GM23338 (cell line): ENCODE measurements around the gene PHF20.

Experiments used
- CTCF ChIP-seq, 2 experiments: fragments of 200-600 bp in 1 of 2; sonication (generic) in 1 of 2; conservative IDR thresholded peaks; 2 replicates each; pipeline versions ENCODE4 v1.5.1 to v1.6.1; 2016 to 2017; ENCODE audit warnings: antibody characterized with exemption in 2 of 2, low read depth in 2 of 2, mild to moderate bottlenecking in 2 of 2, moderate library complexity in 1 of 2
- EZH2 ChIP-seq: fragments of 200-600 bp; sonication (generic); IDR thresholded peaks from one replicate; pipeline ENCODE4 v1.8.0; 2017; ENCODE audit warnings: antibody characterized with exemption, mild to moderate bottlenecking, low read depth; ENCODE audit not compliant: unreplicated experiment
- EZH2phosphoT487 ChIP-seq: fragments of 200-600 bp; sonication (generic); IDR thresholded peaks from one replicate; pipeline ENCODE4 v1.8.1; 2018; ENCODE audit warnings: antibody characterized with exemption; ENCODE audit not compliant: unreplicated experiment
- POLR2AphosphoS5 ChIP-seq: IDR thresholded peaks from 2 replicates; pipeline ENCODE4 v1.6.1; 2016; ENCODE audit warnings: antibody characterized with exemption, low read depth
- STAT1 ChIP-seq: IDR thresholded peaks from one replicate; pipeline ENCODE4 v1.6.1; 2016; ENCODE audit warnings: antibody characterized with exemption; ENCODE audit not compliant: unreplicated experiment
- TF ChIP-seq, protein P1 (sequence below): IDR thresholded peaks from one replicate; pipeline ENCODE4 v1.6.1; 2018; ENCODE audit warnings: antibody characterized with exemption; ENCODE audit not compliant: unreplicated experiment

DNA sequence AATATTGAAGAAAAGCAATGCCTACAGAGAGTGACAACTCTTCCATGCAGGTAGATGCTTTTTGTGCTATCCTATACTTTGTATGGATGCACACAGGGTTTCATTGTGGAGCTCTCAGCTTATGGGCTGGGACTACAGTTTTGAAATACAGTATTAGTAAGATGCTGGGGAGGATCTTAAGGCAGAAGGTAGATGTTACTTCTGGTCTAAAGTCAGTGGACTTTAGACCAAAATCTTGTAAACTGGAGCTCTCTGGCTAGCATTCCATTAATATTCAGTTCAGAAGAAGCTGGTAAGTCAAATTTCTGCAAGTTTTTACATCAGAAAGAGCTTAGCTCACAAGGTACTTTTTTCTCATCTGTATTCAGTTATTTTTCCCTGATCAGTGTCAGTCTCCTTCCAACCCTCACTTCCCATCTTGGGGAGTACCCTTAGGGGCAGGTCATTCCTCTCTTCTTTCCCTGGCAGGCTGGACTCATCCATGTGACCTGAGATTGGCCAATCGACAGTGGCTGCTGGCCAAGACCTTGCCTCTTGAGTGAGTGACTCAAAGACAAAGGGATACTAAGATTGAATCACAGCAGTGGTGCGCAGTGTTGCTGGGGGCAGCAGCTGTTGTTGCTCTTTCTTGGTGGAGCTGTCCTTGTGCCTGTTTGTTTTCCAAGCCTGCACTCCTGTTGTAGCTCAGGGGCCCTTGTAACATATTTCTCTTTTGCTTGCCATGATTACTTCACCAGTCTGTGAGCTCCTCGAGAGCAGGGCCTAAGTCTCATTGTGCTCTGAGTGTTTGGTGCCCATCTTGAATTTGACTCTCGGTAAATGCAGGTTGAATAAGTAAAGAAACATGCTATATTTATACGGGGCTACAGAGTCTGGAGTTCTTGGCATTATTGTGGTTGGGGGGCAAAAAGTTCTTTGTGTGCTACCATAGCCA is 2.8 kb upstream of the PHF20 start:
- TF ChIP-seq CTCF (conservative IDR thresholded peaks at IDR 0.05; ENCODE audit: low read depth in 2 of 2), result no peak
- TF ChIP-seq EZH2, result no peak
- TF ChIP-seq POLR2AphosphoS5, result peak; percentile 86
- TF ChIP-seq, protein P1, sequence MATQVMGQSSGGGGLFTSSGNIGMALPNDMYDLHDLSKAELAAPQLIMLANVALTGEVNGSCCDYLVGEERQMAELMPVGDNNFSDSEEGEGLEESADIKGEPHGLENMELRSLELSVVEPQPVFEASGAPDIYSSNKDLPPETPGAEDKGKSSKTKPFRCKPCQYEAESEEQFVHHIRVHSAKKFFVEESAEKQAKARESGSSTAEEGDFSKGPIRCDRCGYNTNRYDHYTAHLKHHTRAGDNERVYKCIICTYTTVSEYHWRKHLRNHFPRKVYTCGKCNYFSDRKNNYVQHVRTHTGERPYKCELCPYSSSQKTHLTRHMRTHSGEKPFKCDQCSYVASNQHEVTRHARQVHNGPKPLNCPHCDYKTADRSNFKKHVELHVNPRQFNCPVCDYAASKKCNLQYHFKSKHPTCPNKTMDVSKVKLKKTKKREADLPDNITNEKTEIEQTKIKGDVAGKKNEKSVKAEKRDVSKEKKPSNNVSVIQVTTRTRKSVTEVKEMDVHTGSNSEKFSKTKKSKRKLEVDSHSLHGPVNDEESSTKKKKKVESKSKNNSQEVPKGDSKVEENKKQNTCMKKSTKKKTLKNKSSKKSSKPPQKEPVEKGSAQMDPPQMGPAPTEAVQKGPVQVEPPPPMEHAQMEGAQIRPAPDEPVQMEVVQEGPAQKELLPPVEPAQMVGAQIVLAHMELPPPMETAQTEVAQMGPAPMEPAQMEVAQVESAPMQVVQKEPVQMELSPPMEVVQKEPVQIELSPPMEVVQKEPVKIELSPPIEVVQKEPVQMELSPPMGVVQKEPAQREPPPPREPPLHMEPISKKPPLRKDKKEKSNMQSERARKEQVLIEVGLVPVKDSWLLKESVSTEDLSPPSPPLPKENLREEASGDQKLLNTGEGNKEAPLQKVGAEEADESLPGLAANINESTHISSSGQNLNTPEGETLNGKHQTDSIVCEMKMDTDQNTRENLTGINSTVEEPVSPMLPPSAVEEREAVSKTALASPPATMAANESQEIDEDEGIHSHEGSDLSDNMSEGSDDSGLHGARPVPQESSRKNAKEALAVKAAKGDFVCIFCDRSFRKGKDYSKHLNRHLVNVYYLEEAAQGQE, result no peak
- TF ChIP-seq EZH2phosphoT487, result no peak
- TF ChIP-seq STAT1, result no peak
